NCI-H2081 (cell line): ENCODE results near the gene FEM1C.

Experiments
- DNase-seq, 2 experiments: peaks; one replicate each; lab custom pipeline; 2025; lab: John Stamatoyannopoulos, UW

The FEM1C gene

DNA sequence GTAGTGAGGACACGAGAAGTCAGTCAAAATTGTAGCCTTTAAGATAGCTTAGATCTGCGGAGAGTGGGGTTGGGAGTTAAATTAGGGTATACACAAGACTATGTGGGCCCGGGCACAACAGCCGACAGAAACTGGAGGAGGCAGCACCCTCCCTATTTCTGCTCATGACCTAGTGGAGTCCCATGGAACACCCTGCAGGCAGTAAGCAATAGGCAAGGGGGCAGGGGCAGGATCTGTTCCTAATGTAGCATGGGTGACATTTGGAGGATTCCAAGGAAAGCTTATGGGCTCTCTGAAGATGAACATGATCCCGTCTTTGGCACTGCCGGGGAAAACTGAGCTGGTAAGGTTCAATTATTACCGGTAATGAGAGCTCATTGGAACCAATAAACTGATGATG is 67.0 kb downstream of the FEM1C start:
- no peak for DNase-seq

DNA sequence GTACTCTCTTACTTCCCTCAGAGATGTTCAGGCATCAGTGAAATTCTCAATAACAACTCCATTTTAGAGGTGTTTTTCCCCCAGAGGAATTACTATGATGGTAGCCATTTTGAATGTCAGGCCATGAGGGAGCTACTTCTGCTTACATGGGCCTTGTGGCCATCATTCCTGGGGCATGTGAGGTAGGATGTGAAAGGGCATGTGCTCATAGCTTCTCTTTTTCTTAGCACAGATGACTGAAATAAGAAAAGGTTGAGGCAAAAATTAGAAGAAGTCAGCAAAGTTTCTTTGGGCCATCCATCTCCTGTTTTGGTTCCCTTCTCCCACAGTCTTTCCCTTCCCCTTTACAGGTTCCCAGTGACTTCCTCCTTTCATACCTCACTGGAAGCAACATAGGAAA is 68.8 kb downstream of the FEM1C start:
- no peak for DNase-seq

DNA sequence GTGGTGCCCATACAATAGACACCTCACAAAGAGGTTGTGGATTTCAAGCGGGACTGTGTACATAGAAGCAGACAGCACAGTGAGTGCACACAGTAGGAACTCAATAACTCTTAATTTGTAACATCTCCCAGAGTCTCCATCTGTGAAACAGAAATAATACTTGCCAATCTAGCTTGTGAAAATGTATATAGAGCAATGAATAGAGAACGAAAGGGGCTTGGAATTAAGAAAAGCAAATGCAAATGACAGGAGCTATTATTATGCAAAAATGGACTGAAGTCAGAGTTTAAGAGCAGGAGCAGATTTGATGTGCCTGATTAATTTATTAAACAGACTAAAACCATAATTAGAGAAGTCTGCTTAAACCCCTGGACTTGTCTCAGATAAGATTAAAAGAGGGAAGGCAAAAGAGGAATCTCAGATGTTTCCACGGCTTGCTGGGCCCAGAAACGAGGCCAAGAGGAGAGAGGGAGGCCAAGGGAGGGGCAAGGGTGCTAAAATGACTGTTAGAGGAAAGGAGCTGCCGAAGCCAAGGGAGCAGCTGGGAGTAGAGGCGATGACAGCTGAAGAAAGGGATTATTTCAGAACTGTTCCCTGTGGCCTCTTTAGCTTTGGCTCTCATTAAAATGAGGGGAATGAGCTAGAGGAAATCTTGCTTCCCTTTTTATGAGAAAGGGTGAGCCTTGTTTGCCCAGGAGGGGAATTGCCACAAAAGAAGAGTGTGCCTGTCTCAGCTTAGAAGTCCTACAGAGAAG is 72.1 kb downstream of the FEM1C start:
- no peak for DNase-seq

DNA sequence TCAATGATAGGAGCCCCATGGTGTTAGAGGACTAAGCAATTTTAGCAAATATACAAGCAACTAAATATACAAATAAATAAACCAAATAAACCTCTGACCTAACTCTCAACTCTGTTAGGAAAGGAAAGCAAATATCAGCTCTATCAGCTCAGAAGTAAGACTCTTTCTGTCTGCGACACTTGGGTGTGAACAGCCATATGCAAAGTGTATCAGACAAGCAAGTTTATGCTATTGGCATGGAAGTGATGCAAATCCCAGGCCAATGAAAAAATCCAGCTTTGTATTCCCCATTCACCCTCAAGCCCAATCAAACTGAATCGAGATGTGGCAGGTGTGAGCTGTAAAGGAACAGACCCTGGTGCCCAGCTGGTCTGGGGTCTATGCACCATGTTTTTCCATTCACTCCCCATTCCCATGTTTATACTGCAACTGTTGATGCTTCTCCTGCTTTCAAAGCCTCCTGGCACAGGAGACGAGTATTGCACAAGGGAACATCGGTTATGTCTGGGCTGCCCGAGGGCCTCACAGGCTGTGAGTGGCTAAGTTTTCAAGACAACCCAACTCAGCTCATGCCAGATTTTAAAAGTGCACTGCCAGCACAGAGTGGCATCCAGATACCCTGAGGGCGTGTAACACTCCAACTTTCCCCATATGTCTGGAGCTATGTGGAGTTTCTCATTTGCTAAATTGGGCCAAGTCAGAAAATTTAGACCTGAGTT is 73.1 kb downstream of the FEM1C start:
- DNase-seq = no peak

DNA sequence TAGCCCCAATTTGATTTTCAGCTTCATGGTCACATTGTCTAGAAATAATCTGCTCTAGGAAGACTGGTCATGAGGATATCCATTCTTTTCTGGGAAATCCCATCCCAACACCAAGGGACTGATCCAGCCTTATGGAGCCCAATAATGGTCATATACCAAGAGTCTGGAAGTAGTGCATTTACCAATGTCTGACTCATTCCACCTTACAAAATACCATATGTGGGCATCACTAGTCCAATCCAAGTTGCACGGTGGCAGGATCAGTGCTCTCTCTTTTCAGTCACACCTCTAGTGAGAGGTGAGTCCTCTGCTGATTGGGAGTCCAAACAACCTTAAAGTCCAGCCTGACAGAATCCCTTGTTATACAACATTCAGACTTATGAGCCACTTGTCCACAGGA is 73.7 kb downstream of the FEM1C start:
- DNase-seq = no peak
